GM18502 (cell line): Measurements from ENCODE around the gene FAM53A.
"Not testable (repeated sequence)": the region's sequence is repeated elsewhere in the genome, so short reads cannot be mapped to it uniquely, and the experiment has no call there.

Experiments
- ATAC-seq: cut with Tn5 transposase; IDR thresholded peaks from one replicate; pipeline ENCODE4 v1.9.1; 2021; ENCODE audit warnings: mild to moderate bottlenecking; ENCODE audit not compliant: unreplicated experiment, poor library complexity

FAM53A gene

GRCh38 chr4:1690698-1691097, 6.6 kb upstream of the FAM53A start:
- ATAC-seq = no peak

- no peak for ATAC-seq
Observed at GRCh38 chr4:1686440-1687036, 2.4 kb upstream of the FAM53A start.

- ATAC-seq = no peak
Observed at GRCh38 chr4:1685235-1686150, 1.4 kb upstream of the FAM53A start.

GRCh38 chr4:1684506-1685234, 557 bp upstream of the FAM53A start:
- peak; percentile 7 for ATAC-seq

- no peak for ATAC-seq
Observed at GRCh38 chr4:1683261-1683735, 815 bp downstream of the FAM53A start.

- no peak for ATAC-seq
Observed at GRCh38 chr4:1682860-1683259, 1.3 kb downstream of the FAM53A start.

- ATAC-seq = no peak
Observed at GRCh38 chr4:1678244-1678643, 5.9 kb downstream of the FAM53A start.

GRCh38 chr4:1676605-1677525, 7.2 kb downstream of the FAM53A start:
- ATAC-seq = no peak

- ATAC-seq = no peak
Observed at GRCh38 chr4:1675802-1676137, 8.3 kb downstream of the FAM53A start.

- no peak for ATAC-seq
Observed at GRCh38 chr4:1675136-1675801, 8.8 kb downstream of the FAM53A start.

GRCh38 chr4:1674682-1675081, 9.4 kb downstream of the FAM53A start:
- ATAC-seq = no peak

GRCh38 chr4:1673671-1674070, 10.4 kb downstream of the FAM53A start:
- ATAC-seq = no peak

- ATAC-seq = not testable (repeated sequence)
Observed at GRCh38 chr4:1671011-1671410, 13.1 kb downstream of the FAM53A start.

GRCh38 chr4:1670279-1670678, 13.8 kb downstream of the FAM53A start:
- ATAC-seq = no peak

- ATAC-seq = no peak
Observed at GRCh38 chr4:1669850-1670249, 14.3 kb downstream of the FAM53A start.

GRCh38 chr4:1669270-1669669, 14.8 kb downstream of the FAM53A start:
- ATAC-seq = no peak

- no peak for ATAC-seq
Observed at GRCh38 chr4:1668488-1668840, 15.6 kb downstream of the FAM53A start.

GRCh38 chr4:1667273-1667672, 16.8 kb downstream of the FAM53A start:
- no peak for ATAC-seq

GRCh38 chr4:1666391-1666790, 17.7 kb downstream of the FAM53A start:
- ATAC-seq = no peak

GRCh38 chr4:1664141-1664540, 20.0 kb downstream of the FAM53A start:
- ATAC-seq = no peak
